Measurements from ENCODE around the gene ACAP2.

ACAP2 gene

GRCh38 chr3:195450731-195451229 is 8.0 kb upstream of the ACAP2 start:
- DNase-seq (ENCODE audit: low spot score), result no peak
- TF ChIP-seq CTCF (IDR thresholded peaks at IDR 0.05; ENCODE audit: extremely low read depth, missing control alignments), result no peak

GRCh38 chr3:195448205-195448875 is 5.5 kb upstream of the ACAP2 start:
- no peak for DNase-seq (ENCODE audit: low spot score)
- TF ChIP-seq CTCF (IDR thresholded peaks at IDR 0.05; ENCODE audit: extremely low read depth, missing control alignments), result no peak

GRCh38 chr3:195447201-195447600 is 4.4 kb upstream of the ACAP2 start:
- no peak for TF ChIP-seq CTCF (IDR thresholded peaks at IDR 0.05; ENCODE audit: extremely low read depth, missing control alignments)
- no peak for DNase-seq (ENCODE audit: low spot score)

- no peak for DNase-seq (ENCODE audit: low spot score)
- TF ChIP-seq CTCF (IDR thresholded peaks at IDR 0.05; ENCODE audit: extremely low read depth, missing control alignments), result no peak
Observed at GRCh38 chr3:195446359-195446758, 3.5 kb upstream of the ACAP2 start.

- no peak for TF ChIP-seq CTCF (IDR thresholded peaks at IDR 0.05; ENCODE audit: extremely low read depth, missing control alignments)
- DNase-seq (ENCODE audit: low spot score), result no peak
Observed at GRCh38 chr3:195445885-195446284, 3.1 kb upstream of the ACAP2 start.

- TF ChIP-seq CTCF (IDR thresholded peaks at IDR 0.05; ENCODE audit: extremely low read depth, missing control alignments), result no peak
- no peak for DNase-seq (ENCODE audit: low spot score)
Observed at GRCh38 chr3:195443391-195443989, 670 bp upstream of the ACAP2 start.

- no peak for TF ChIP-seq CTCF (IDR thresholded peaks at IDR 0.05; ENCODE audit: extremely low read depth, missing control alignments)
Observed at GRCh38 chr3:195441992-195442572, 738 bp downstream of the ACAP2 start.

More at GRCh38 chr3:195441992-195442572, 738 bp downstream of the ACAP2 start:
- DNase-seq (ENCODE audit: low spot score), result peak; percentile 47
